ENCODE measurements around the gene ACY1. TPM values are rescaled to one million over a fixed set of nuclear protein-coding genes. Genes with fewer than 3 reads are reported as not detected.
A peak's percentile ranks its signal among the peaks of the same experiment; 100 is the strongest.

ACY1 gene
- total RNA-seq, 6 experiments from 2014 or later: 223 to 479 (median 297) TPM

DNA sequence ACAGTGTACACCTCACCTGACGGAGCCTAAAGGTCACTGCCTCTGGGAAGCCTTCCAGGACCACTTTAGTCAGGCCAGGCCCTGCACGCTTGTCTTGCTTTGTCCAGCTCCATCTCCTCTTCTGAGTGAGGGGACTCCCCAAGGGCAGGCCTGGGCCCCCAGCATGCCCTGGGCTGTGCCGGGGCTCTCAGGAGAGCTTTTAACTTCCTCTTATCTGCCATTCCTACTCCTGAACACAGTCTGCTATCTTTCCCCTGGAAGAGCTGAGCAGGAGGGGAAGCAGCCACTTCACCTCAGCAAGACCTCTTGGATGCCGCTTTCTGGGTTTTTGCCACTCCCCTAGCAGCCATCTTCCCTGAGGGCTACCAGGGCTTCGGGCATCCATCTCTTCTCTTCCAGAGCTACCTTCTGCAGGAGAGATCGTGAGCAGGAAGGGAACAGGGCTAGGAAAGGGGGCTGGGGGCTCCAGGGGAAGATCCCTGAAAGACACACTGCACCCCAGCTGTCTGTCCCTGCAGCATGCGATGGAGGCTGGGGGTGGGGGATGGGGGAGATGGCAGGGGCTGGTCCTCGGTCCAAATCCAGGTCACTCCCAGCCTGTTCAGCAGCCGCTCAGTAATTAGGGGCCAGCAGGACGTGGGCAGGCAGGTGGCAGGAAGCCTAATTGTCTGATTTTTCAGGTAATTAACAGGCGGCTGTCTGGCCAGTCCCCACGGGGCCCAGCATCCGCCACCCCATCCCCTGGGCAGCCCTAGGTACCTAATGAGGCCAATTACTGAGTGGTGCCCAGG is 32.3 kb downstream of the ACY1 start:
- Histone ChIP-seq H3K4me1 (no peaks in the 10 kb centered on the region), H3K27ac (no peak overlapping the region), H3K27me3 (no peaks in the 10 kb centered on the region), H3K9me3 (no peaks in the 10 kb centered on the region), H3K36me3 (no peaks in the 10 kb centered on the region), H3K4me3 (no peak overlapping the region)
- no peak for ATAC-seq
- 78% methylated on average over 3 of the region's 13 CpGs for WGBS (ENCODE audit: insufficient coverage, low coverage, low lambda C conversion rate, missing lambda C conversion rate)
- no peak for DNase-seq
- TF ChIP-seq CTCF (IDR thresholded peaks at IDR 0.05) (no peak), POLR2A (IDR thresholded peaks at IDR 0.05) (no peak)
- intact Hi-C loops (cut with DNase I): no loop called here

DNA sequence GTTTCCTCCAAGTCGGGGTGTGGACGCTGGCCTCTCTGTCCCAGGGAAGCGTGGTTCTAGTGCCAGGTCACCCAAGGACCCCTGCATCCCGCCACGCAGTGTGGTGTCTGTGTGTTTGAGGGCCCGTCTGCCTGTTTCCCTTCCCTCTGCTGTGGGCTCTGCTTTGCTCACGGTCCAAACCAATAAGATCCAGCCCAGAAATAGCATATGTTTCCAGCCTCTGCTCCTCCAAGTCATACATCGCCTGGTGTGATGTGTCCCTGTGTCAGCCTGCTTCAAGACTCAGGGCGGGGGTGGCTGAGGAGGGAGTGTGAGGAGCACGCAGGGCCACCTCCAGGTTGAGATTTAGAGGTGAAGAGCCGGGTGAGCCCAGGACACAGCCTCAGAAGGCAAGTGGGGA is 34.3 kb downstream of the ACY1 start:
- no peaks in the 10 kb centered on the region for H3K9me3 ChIP-seq
- WGBS (ENCODE audit: insufficient coverage, low coverage, low lambda C conversion rate, missing lambda C conversion rate): 88% methylated on average over 5 of the region's 11 CpGs

GRCh38 chr3:52018319-52019000 is 35.1 kb downstream of the ACY1 start:
- TF ChIP-seq CTCF (IDR thresholded peaks at IDR 0.05) (no peak), POLR2A (IDR thresholded peaks at IDR 0.05) (no peak)
- 60% methylated on average over 2 of the region's 21 CpGs for WGBS (ENCODE audit: insufficient coverage, low coverage, low lambda C conversion rate, missing lambda C conversion rate)
- H3K27me3 ChIP-seq: no peaks in the 10 kb centered on the region
- H3K36me3 ChIP-seq: no peaks in the 10 kb centered on the region
- no peaks in the 10 kb centered on the region for H3K4me1 ChIP-seq
- H3K4me3 ChIP-seq: no peak overlapping the region
- intact Hi-C loops (cut with DNase I): no loop called here
- H3K27ac ChIP-seq: no peak overlapping the region
- no peak for ATAC-seq
- H3K9me3 ChIP-seq: no peaks in the 10 kb centered on the region
- DNase-seq: no peak

More for the DNA sequence above, 34.3 kb downstream of the ACY1 start:
- Histone ChIP-seq H3K4me3 (no peak overlapping the region), H3K36me3 (no peaks in the 10 kb centered on the region), H3K4me1 (no peaks in the 10 kb centered on the region), H3K27me3 (no peaks in the 10 kb centered on the region), H3K27ac (no peak overlapping the region)
- DNase-seq: no peak
- TF ChIP-seq CTCF (IDR thresholded peaks at IDR 0.05) (no peak), POLR2A (IDR thresholded peaks at IDR 0.05) (no peak)
- intact Hi-C loops (cut with DNase I): no loop called here
- peak; percentile 6 to 26 (median 17) for ATAC-seq

GRCh38 chr3:52019352-52020080 is 36.2 kb downstream of the ACY1 start:
- Histone ChIP-seq H3K4me3 (no peak overlapping the region), H3K36me3 (no peaks in the 10 kb centered on the region), H3K4me1 (no peaks in the 10 kb centered on the region), H3K27ac (no peak overlapping the region), H3K9me3 (no peaks in the 10 kb centered on the region), H3K27me3 (no peaks in the 10 kb centered on the region)
- ATAC-seq (peak in 1 of 4 donors; percentile 25), DNase-seq (no peak)
- TF ChIP-seq POLR2A (IDR thresholded peaks at IDR 0.05): no peak
- TF ChIP-seq CTCF (IDR thresholded peaks at IDR 0.05): no peak
- WGBS (ENCODE audit: insufficient coverage, low coverage, low lambda C conversion rate, missing lambda C conversion rate): no CpG with 5 or more reads among the region's 17 CpGs
- intact Hi-C loops (cut with DNase I): no loop called here

Data from right lobe of liver (tissue), 6 donors.